Measurements from ENCODE around the gene PHF20. TPM values are rescaled to one million over a fixed set of nuclear protein-coding genes. Genes with fewer than 3 reads are reported as not detected.

PHF20 gene
- total and polyA plus RNA-seq, 2 of the 8 experiments (the other 6 are each of a cell fraction or from before 2014, with no cell fraction given): 25.6 to 70.1 TPM

DNA sequence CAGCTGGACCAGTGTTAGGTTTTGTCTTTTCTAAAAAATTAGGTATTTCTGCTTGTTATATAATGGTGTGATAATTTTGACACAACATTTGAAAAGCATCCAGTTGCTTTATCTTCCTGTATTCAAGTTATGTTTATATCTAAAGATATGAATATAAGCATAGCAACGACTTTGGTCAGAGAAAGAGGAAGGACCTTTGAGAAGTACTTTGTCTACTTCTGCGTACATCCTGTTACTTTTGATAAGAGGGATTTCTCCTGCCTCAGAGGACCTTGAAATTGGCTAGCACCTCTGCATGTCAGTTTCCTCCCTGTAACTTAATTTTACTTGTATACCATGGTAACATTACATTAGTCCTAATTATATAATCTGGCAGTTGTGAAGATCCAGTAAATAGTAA, 24.8 kb downstream of the PHF20 start:
- Histone ChIP-seq H3K9ac (replicated peaks in 1 of 4; ENCODE audit: extremely low read depth in 1 of 4, low read depth in 3 of 4, low read length in 3 of 4) (no peak overlapping the region), H3K27ac (ENCODE audit: low read depth, low read length) (no peak overlapping the region), H3K79me1 (ENCODE audit: low read depth, low read length) (peaks cover 12% of the 10 kb centered on the region), H3K79me2 (ENCODE audit: control insufficient read depth in 1 of 2, insufficient read depth in 2 of 2, low read length in 2 of 2) (peaks cover 4 to 43% of the 10 kb centered on the region in 2 experiments; a peak in 3 of 4 replicates), H4K91ac (replicated peaks; ENCODE audit: insufficient read length, low read length) (no peak overlapping the region), H4K8ac (ENCODE audit: extremely low read depth, insufficient read depth, low read length) (no peak overlapping the region), H3K4ac (replicated peaks; ENCODE audit: insufficient read length, low read depth, low read length) (no peak overlapping the region), H3K36me3 (ENCODE audit: control insufficient read depth in 2 of 4, insufficient read depth in 4 of 4, low read length in 3 of 4) (peaks cover 0 to 9% (median 1%) of the 10 kb centered on the region in 4 experiments; a peak in 4 of 8 replicates), H3K23ac (ENCODE audit: insufficient read length) (no peak overlapping the region), H4K20me1 (replicated peaks in 1 of 2; ENCODE audit: control insufficient read depth in 1 of 2, insufficient read depth in 2 of 2, low read length in 2 of 2) (peaks cover 3 to 5% of the 10 kb centered on the region in 2 experiments), H3K56ac (replicated peaks; ENCODE audit: insufficient read length, low read depth, low read length) (no peak overlapping the region), H2BK12ac (ENCODE audit: low read depth, low read length) (no peak overlapping the region), H3K4me1 (replicated peaks in 1 of 4; ENCODE audit: control insufficient read depth in 3 of 4, insufficient read depth in 4 of 4, low read length in 3 of 4) (no peaks in the 10 kb centered on the region; a peak in 1 of 7 replicates), H2BK15ac (ENCODE audit: low read length) (no peak overlapping the region), H2AFZ (ENCODE audit: low read length) (no peak overlapping the region), H3K4me3 (ENCODE audit: extremely low read depth in 1 of 4, insufficient read depth in 2 of 4, low read depth in 3 of 4, low read length in 4 of 4) (no peak overlapping the region), H3K23me2 (ENCODE audit: low read depth, low read length) (no peaks in the 10 kb centered on the region), H2BK5ac (ENCODE audit: low read depth, low read length) (no peak overlapping the region), H2AK5ac (ENCODE audit: low read depth, low read length) (no peak overlapping the region), H3K14ac (ENCODE audit: insufficient read length) (no peak overlapping the region), H2BK20ac (ENCODE audit: low read length) (no peak overlapping the region), H3K18ac (ENCODE audit: extremely low read depth, low read length) (no peak overlapping the region), H3K9me3 (ENCODE audit: insufficient read depth in 2 of 2, low read depth in 1 of 2, low read length in 1 of 2) (no peaks in the 10 kb centered on the region), H2BK120ac (replicated peaks; ENCODE audit: low read depth, low read length) (no peak overlapping the region), H3K27me3 (replicated peaks in 1 of 4; ENCODE audit: control insufficient read depth in 3 of 4, extremely low read depth in 1 of 4, insufficient read depth in 3 of 4, low read length in 3 of 4) (no peaks in the 10 kb centered on the region), H4K5ac (ENCODE audit: insufficient read length, low read depth, low read length) (no peak overlapping the region), H3K4me2 (ENCODE audit: insufficient read depth in 1 of 2, low read depth in 2 of 2, low read length in 2 of 2) (no peak overlapping the region)
- DNase-seq (ENCODE audit: low read depth in 1 of 2, low spot score in 2 of 2) (no peak), FAIRE-seq (no peak)
- POLR2A ChIA-PET (ENCODE audit: partially characterized antibody): interaction anchor here (1.2 to 1.3 kb wide), 2 partner anchors 29 to 67 kb away, joined by 3 to 4 read pairs; no protein-coding TSS in a partner anchor
- TF ChIP-seq SP2 (IDR thresholded peaks at IDR 0.05; ENCODE audit: low read length): no peak
- no peak for TF ChIP-seq SUZ12 (IDR thresholded peaks at IDR 0.05; ENCODE audit: low read length)
- no peak for TF ChIP-seq EP300 (IDR thresholded peaks at IDR 0.05; ENCODE audit: borderline replicate concordance in 1 of 2, low read depth in 2 of 2, low read length in 2 of 2)
- no peak for TF ChIP-seq CHD2 (IDR thresholded peaks at IDR 0.05; ENCODE audit: low read length)
- TF ChIP-seq GTF2F1 (IDR thresholded peaks at IDR 0.05; ENCODE audit: borderline replicate concordance, low read depth, low read length): no peak
- TF ChIP-seq, protein P1, sequence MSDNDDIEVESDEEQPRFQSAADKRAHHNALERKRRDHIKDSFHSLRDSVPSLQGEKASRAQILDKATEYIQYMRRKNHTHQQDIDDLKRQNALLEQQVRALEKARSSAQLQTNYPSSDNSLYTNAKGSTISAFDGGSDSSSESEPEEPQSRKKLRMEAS (IDR thresholded peaks at IDR 0.05): no peak
- TF ChIP-seq HDAC2 (IDR thresholded peaks at IDR 0.05; ENCODE audit: borderline replicate concordance in 1 of 2, low read depth in 2 of 2, low read length in 2 of 2): no peak
- TF ChIP-seq CBX8 (IDR thresholded peaks at IDR 0.05; ENCODE audit: borderline replicate concordance, low read depth, low read length): no peak
- 86% methylated on average over 2 of the region's 2 CpGs; no CpG with 5 or more reads in 1 of the 2 experiments for WGBS, 2 experiments (ENCODE audit: extremely low coverage in 1 of 2, insufficient coverage in 1 of 2, insufficient read length in 1 of 2, insufficient replicate concordance in 2 of 2, low coverage in 1 of 2, low lambda C conversion rate in 2 of 2, missing lambda C conversion rate in 1 of 2)
- CTCF ChIA-PET (ENCODE audit: partially characterized antibody): interaction anchor here (0.9 kb wide), 1 partner anchor 72 kb away, joined by 4 read pairs; no protein-coding TSS in a partner anchor
